MCF 10A (cell line): ENCODE data around the gene GLP2R. TPM values are rescaled to one million over a fixed set of nuclear protein-coding genes. Genes with fewer than 3 reads are reported as not detected.
"Not testable (repeated sequence)": the region's sequence is repeated elsewhere in the genome, so short reads cannot be mapped to it uniquely, and the experiment has no call there.

ENCODE experiments used
- BruUV-seq: library from RNA; stranded (reverse); fragments of 400-500 nt; replicated peaks from 2 replicates; lab custom pipeline; 2021; lab: Mats Ljungman, UMichigan
- CTCF ChIA-PET: fragments of 300-600 bp; sonication (Branson Sonifier 250); formaldehyde crosslinking; extraction: SDS; loops from one replicate; lab custom pipeline; 2021; ENCODE audit warnings: antibody characterized with exemption, inconsistent platforms; lab: Yijun Ruan, JAX
- POLR2A ChIA-PET: fragments of 300-600, 350-650 bp; sonication (Branson Sonifier 250); formaldehyde crosslinking; extraction: SDS; loops from one replicate; lab custom pipeline; 2020; ENCODE audit warnings: antibody characterized with exemption, inconsistent platforms; lab: Yijun Ruan, JAX
- DNase-seq: peaks from one replicate; pipeline ENCODE4 v3.0.0-alpha.2; 2018; ENCODE audit not compliant: unreplicated experiment
- H3K27ac Mint-ChIP-seq: one replicate; pipeline ENCODE4 v1.8.0; 2022; ENCODE audit warnings: mild to moderate bottlenecking, low read depth, mixed read lengths; ENCODE audit not compliant: unreplicated experiment
- H3K27me3 Mint-ChIP-seq: one replicate; pipeline ENCODE4 v1.8.0; 2022; ENCODE audit warnings: mixed read lengths; ENCODE audit not compliant: insufficient read depth, unreplicated experiment
- H3K36me3 Mint-ChIP-seq: one replicate; pipeline ENCODE4 v1.8.0; 2022; ENCODE audit warnings: mild to moderate bottlenecking, moderate library complexity, mixed read lengths; ENCODE audit not compliant: insufficient read depth, unreplicated experiment
- H3K4me1 Mint-ChIP-seq: one replicate; pipeline ENCODE4 v1.8.0; 2022; ENCODE audit warnings: mixed read lengths; ENCODE audit not compliant: insufficient read depth, unreplicated experiment
- H3K4me3 Mint-ChIP-seq: one replicate; pipeline ENCODE4 v1.8.0; 2022; ENCODE audit warnings: mild to moderate bottlenecking, moderate library complexity, mixed read lengths; ENCODE audit not compliant: unreplicated experiment
- H3K9me3 Mint-ChIP-seq: one replicate; pipeline ENCODE4 v1.8.0; 2022; ENCODE audit warnings: mixed read lengths; ENCODE audit not compliant: unreplicated experiment
- intact Hi-C: fragments of 100-400 bp; cut with micrococcal nuclease; formaldehyde crosslinking; loops from 2 replicates; pipeline ENCODE4 v1.14.1; 2022
- total RNA-seq: library from RNA; stranded (reverse); gene quantifications from 2 replicates; pipeline ENCODE4 v1.2.3, GENCODE V29; 2022
- TF ChIP-seq, protein P1 (sequence below): fragments of 200-600 bp; IDR thresholded peaks from one replicate; pipeline ENCODE4 v1.8.0; 2022; ENCODE audit warnings: antibody characterized with exemption, mild to moderate bottlenecking; ENCODE audit not compliant: unreplicated experiment

The GLP2R gene
- total RNA-seq, 1 experiment from 2014 or later, result 0.09 TPM

DNA sequence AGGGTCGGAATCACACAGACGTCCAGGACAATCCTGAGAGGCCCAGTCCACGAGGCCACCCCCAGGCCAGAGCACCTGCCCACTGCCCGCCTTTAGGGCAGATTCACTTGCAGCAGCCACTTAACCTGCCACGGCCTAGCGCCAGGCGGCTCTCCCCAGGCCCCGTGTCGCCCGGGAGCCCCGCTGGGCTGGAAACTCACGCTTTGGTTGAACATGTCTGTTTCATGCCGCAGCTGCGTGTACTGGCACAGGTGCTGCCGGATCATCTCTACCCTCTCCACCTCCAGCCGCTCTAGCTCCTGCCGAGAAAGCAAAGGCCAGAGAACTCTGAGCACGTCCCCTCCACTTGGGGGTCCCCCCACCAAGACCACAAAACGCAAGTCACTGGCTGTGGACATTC lies 92.1 kb downstream of the GLP2R start:
- DNase-seq, result no peak
- ChIA-PET CTCF (interaction anchor here (0.6 to 1.4 kb wide), 5 partner anchors 8 to 699 kb away, joined by 3 to 7 read pairs (median 4); partner anchors contain the start of gene RCVRN), POLR2A (no interaction called here)
- peaks cover 3% of the 10 kb centered on the region for H3K9me3 Mint-ChIP-seq
- H3K36me3 Mint-ChIP-seq, result peaks cover 5% of the 10 kb centered on the region
- no peak overlapping the region for H3K4me3 Mint-ChIP-seq
- BruUV-seq, result no TSS peak
- H3K27me3 Mint-ChIP-seq, result no peaks in the 10 kb centered on the region
- no peak overlapping the region for H3K27ac Mint-ChIP-seq
- no peaks in the 10 kb centered on the region for H3K4me1 Mint-ChIP-seq
- TF ChIP-seq, protein P1, sequence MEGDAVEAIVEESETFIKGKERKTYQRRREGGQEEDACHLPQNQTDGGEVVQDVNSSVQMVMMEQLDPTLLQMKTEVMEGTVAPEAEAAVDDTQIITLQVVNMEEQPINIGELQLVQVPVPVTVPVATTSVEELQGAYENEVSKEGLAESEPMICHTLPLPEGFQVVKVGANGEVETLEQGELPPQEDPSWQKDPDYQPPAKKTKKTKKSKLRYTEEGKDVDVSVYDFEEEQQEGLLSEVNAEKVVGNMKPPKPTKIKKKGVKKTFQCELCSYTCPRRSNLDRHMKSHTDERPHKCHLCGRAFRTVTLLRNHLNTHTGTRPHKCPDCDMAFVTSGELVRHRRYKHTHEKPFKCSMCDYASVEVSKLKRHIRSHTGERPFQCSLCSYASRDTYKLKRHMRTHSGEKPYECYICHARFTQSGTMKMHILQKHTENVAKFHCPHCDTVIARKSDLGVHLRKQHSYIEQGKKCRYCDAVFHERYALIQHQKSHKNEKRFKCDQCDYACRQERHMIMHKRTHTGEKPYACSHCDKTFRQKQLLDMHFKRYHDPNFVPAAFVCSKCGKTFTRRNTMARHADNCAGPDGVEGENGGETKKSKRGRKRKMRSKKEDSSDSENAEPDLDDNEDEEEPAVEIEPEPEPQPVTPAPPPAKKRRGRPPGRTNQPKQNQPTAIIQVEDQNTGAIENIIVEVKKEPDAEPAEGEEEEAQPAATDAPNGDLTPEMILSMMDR, result no peak
- intact Hi-C loops, result no loop called here

DNA sequence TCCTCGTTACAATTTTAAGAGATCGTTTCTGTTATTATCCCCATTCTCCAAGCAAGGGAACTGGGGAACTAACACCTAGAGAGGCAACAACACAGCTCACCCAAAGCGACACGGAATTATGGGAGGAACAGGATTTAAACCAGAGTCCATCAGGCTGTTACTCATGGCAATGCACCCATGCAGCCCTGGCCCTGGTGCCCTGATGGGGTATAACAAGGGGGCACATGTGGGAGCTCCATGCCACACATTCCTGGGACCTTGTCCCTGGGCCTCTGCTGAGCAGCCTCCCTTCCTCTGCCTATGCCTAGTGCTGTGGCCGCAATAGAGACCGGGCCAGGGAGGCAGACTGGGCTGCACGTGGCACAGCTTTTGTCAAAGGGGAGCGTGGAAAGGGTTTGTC lies 92.6 kb downstream of the GLP2R start:
- intact Hi-C loops, result no loop called here
- H3K9me3 Mint-ChIP-seq, result no peaks in the 10 kb centered on the region
- H3K27ac Mint-ChIP-seq, result no peak overlapping the region
- H3K27me3 Mint-ChIP-seq, result no peaks in the 10 kb centered on the region
- no peak for DNase-seq
- ChIA-PET CTCF (interaction anchor here (0.8 to 2.1 kb wide), 3 partner anchors 14 to 699 kb away, joined by 3 to 6 read pairs (median 3); partner anchors contain the start of gene RCVRN), POLR2A (interaction anchor here (0.6 kb wide), 1 partner anchor 190 kb away, joined by 4 read pairs; no protein-coding TSS in a partner anchor)
- TF ChIP-seq, protein P1, result no peak
- BruUV-seq, result no TSS peak
- peaks cover 5% of the 10 kb centered on the region for H3K36me3 Mint-ChIP-seq
- no peaks in the 10 kb centered on the region for H3K4me1 Mint-ChIP-seq
- H3K4me3 Mint-ChIP-seq, result no peak overlapping the region

DNA sequence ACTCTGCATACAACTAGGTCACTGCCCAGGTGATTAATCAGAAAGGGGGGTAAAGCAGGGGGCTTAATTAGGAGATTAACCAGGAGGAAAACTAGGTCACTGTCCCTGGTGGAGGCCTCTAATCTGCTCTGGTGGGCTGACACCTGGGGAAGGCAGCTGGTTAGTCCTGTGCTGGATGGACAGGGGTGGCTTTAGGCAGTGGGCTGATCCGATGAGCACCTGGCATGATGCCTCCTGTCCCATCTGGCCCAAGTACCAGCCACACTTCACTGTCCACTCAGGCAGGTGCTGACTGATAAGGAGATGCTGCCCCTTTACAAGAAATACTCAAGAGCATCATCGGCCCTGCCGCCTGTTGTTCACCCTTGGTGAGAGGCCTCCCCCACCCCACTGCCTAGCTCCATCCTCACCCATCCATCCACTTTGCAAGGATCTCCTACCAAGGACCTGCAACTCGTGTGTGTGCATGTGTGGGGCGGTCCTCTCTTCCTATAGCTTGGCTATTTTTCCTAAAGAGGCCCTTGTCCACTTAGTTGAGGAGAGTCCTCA lies 93.2 kb downstream of the GLP2R start:
- TF ChIP-seq, protein P1, result no peak
- BruUV-seq, result no TSS peak
- no peak for DNase-seq
- ChIA-PET POLR2A (interaction anchor here (0.6 to 0.7 kb wide), 2 partner anchors 190 to 1870 kb away, joined by 3 to 4 read pairs; no protein-coding TSS in a partner anchor), CTCF (interaction anchor here (1.0 to 2.1 kb wide), 4 partner anchors 10 to 698 kb away, joined by 3 to 6 read pairs (median 3); no protein-coding TSS in a partner anchor)
- Mint-ChIP-seq H3K4me3 (no peak overlapping the region), H3K27ac (no peak overlapping the region), H3K27me3 (no peaks in the 10 kb centered on the region), H3K4me1 (no peaks in the 10 kb centered on the region), H3K9me3 (no peaks in the 10 kb centered on the region), H3K36me3 (peaks cover 5% of the 10 kb centered on the region)
- intact Hi-C loops, result no loop called here

DNA sequence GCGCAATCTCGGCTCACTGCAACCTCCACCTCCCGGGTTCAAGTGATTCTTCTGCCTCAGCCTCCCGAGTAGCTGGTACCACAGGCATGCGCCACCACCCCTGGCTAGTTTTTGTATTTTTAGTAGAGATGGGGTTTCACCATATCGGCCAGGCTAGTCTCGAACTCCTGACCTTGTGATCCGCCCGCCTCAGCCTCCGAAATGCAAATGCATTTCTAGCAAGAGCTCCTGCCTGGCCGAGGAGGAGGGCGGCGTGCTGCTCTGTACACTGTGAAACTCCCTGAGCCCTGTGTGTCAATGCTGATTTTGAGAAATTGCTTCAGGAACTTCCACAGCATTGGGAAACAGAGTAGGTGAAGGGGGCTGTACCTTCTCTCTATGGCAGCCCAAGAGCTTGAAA lies 95.5 kb downstream of the GLP2R start:
- H3K27ac Mint-ChIP-seq, DNase-seq, H3K36me3 Mint-ChIP-seq, H3K27me3 Mint-ChIP-seq, H3K4me3 Mint-ChIP-seq, BruUV-seq, POLR2A ChIA-PET, H3K4me1 Mint-ChIP-seq, H3K9me3 Mint-ChIP-seq: not testable (repeated sequence)
- intact Hi-C loops, result loop anchor here (10.0 kb wide), 1 partner anchor 404 kb away; no protein-coding TSS in a partner anchor
- CTCF ChIA-PET, result interaction anchor here (0.5 to 2.0 kb wide), 5 partner anchors 9 to 709 kb away, joined by 3 to 13 read pairs (median 4); no protein-coding TSS in a partner anchor
